ENCODE measurements around the gene PRKCQ. TPM values are rescaled to one million over a fixed set of nuclear protein-coding genes. Genes with fewer than 3 reads are reported as not detected.

The PRKCQ gene
- total and polyA plus RNA-seq, 3 donors from 2014 or later, result 2.5 to 3.0 (median 2.9) TPM

- 79 to 88% methylated on average over 3 of the region's 3 CpGs for WGBS, 2 donors
- H3K27ac ChIP-seq, result no peak overlapping the region
- no peaks in the 10 kb centered on the region for H3K27me3 ChIP-seq
- no peak for DNase-seq
- H3K9me3 ChIP-seq, result no peaks in the 10 kb centered on the region
- no peaks in the 10 kb centered on the region for H3K4me1 ChIP-seq
- H3K4me3 ChIP-seq, result no peak overlapping the region
- TF ChIP-seq CTCF (IDR thresholded peaks at IDR 0.05) (no peak), POLR2A (IDR thresholded peaks at IDR 0.05) (no peak)
- H3K36me3 ChIP-seq (ENCODE audit: low read depth, missing control alignments), result no peaks in the 10 kb centered on the region
- intact Hi-C loops (cut with DNase I; ENCODE audit: low total_unique reads), result no loop called here
These were observed 118.1 kb downstream of the PRKCQ start for GRCh38 chr10:6461961-6462360.

GRCh38 chr10:6460861-6461409 lies 119.1 kb downstream of the PRKCQ start:
- TF ChIP-seq CTCF (IDR thresholded peaks at IDR 0.05) (no peak), POLR2A (IDR thresholded peaks at IDR 0.05) (no peak)

GRCh38 chr10:6458814-6459213 lies 121.3 kb downstream of the PRKCQ start:
- no peak for TF ChIP-seq POLR2A (IDR thresholded peaks at IDR 0.05)
- 93 to 95% methylated on average over 5 of the region's 5 CpGs for WGBS, 2 donors
- Histone ChIP-seq H3K4me3 (no peak overlapping the region), H3K27ac (no peak overlapping the region), H3K36me3 (ENCODE audit: low read depth, missing control alignments) (no peaks in the 10 kb centered on the region), H3K4me1 (no peaks in the 10 kb centered on the region), H3K9me3 (no peaks in the 10 kb centered on the region), H3K27me3 (no peaks in the 10 kb centered on the region)
- no peak for DNase-seq
- intact Hi-C loops (cut with DNase I; ENCODE audit: low total_unique reads), result no loop called here

More at GRCh38 chr10:6460861-6461409, 119.1 kb downstream of the PRKCQ start:
- Histone ChIP-seq H3K27ac (no peak overlapping the region), H3K4me3 (no peak overlapping the region), H3K27me3 (no peaks in the 10 kb centered on the region), H3K36me3 (ENCODE audit: low read depth, missing control alignments) (no peaks in the 10 kb centered on the region), H3K9me3 (no peaks in the 10 kb centered on the region), H3K4me1 (no peaks in the 10 kb centered on the region)
- intact Hi-C loops (cut with DNase I; ENCODE audit: low total_unique reads), result no loop called here
- DNase-seq, result no peak
- WGBS, 2 donors, result 91 to 96% methylated on average over 2 of the region's 2 CpGs

DNA sequence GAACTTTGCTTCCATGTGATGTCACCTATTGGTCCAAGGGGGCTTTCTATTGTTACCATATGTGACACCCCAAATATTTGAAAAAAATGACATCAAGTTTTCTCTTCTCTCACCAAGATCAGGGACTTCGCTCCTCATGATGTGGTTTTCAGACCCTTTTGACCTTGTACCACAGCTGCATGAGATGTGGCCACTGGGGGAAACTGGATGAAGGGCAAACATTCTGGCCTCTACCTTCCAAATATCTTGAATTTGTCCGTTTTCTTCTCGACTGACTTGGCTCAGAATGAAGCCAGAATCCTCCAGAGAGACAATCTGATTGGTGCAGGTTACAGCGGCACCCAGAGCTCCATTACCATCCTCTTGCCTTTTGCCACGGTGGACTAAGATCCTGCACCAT lies 122.7 kb downstream of the PRKCQ start:
- no peak overlapping the region for H3K4me3 ChIP-seq
- intact Hi-C loops (cut with DNase I; ENCODE audit: low total_unique reads), result no loop called here
- DNase-seq, result no peak
- no peaks in the 10 kb centered on the region for H3K9me3 ChIP-seq
- no peak overlapping the region for H3K27ac ChIP-seq
- H3K4me1 ChIP-seq, result no peaks in the 10 kb centered on the region
- H3K27me3 ChIP-seq, result no peaks in the 10 kb centered on the region
- 87 to 93% methylated on average over 5 of the region's 5 CpGs for WGBS, 2 donors
- TF ChIP-seq POLR2A (IDR thresholded peaks at IDR 0.05) (no peak), CTCF (IDR thresholded peaks at IDR 0.05) (no peak)
- no peaks in the 10 kb centered on the region for H3K36me3 ChIP-seq (ENCODE audit: low read depth, missing control alignments)

DNA sequence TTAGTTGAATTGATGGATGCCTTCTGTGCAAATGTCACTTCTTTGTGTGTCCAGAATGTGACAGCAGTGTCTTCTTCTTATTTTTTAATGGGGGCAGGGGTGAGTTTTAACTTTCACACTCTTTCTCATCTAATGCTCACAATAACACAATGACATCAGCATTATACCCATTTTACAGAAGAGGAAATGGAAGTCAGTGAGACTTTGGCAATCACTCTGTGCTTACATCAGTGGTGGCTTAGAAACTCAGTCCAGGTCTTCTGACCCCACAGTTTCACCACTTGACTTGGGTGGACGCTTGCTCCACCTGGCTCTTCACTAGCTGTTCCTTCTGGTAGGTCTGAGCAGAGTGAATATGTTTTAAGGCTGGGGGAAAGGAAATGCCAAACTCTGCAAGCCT lies 124.0 kb downstream of the PRKCQ start:
- TF ChIP-seq CTCF (IDR thresholded peaks at IDR 0.05) (no peak), POLR2A (IDR thresholded peaks at IDR 0.05) (no peak)
- Histone ChIP-seq H3K4me3 (no peak overlapping the region), H3K36me3 (ENCODE audit: low read depth, missing control alignments) (no peaks in the 10 kb centered on the region), H3K4me1 (no peaks in the 10 kb centered on the region), H3K9me3 (no peaks in the 10 kb centered on the region), H3K27ac (no peak overlapping the region), H3K27me3 (no peaks in the 10 kb centered on the region)
- WGBS, 2 donors, result 89 to 96% methylated on average over 1 of the region's 1 CpG
- no peak for DNase-seq
- intact Hi-C loops (cut with DNase I; ENCODE audit: low total_unique reads), result no loop called here

All from testis (tissue), 3 donors.